ENCODE data around the gene FBXO33.

DNA sequence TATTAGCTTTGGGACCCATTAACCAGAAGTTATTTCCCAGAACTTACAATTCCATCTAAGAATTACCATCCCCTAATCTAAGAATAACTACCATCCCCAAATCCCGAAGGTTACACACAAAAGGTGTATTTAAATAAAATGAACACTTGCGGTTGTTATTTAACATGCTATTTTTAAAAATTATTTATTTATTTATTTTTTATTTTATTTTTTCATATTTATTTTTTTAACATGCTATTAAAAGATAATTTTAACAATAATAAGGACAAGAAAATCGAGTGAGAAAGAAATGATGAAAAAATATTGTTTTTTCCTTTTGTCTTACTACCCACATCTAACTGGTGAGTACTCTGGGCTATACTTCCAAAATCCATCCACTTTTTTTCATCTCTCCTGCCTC lies 6.3 kb downstream of the FBXO33 start:
- TF ChIP-seq, protein P1, sequence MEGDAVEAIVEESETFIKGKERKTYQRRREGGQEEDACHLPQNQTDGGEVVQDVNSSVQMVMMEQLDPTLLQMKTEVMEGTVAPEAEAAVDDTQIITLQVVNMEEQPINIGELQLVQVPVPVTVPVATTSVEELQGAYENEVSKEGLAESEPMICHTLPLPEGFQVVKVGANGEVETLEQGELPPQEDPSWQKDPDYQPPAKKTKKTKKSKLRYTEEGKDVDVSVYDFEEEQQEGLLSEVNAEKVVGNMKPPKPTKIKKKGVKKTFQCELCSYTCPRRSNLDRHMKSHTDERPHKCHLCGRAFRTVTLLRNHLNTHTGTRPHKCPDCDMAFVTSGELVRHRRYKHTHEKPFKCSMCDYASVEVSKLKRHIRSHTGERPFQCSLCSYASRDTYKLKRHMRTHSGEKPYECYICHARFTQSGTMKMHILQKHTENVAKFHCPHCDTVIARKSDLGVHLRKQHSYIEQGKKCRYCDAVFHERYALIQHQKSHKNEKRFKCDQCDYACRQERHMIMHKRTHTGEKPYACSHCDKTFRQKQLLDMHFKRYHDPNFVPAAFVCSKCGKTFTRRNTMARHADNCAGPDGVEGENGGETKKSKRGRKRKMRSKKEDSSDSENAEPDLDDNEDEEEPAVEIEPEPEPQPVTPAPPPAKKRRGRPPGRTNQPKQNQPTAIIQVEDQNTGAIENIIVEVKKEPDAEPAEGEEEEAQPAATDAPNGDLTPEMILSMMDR (IDR thresholded peaks at IDR 0.05; ENCODE audit: insufficient read depth, low read length, poor library complexity, severe bottlenecking), result no peak
- TF ChIP-seq EZH2phosphoT487 (conservative IDR thresholded peaks at IDR 0.05; ENCODE audit: low read length), result no peak
